Suprapubic skin (tissue), 4 donors: Measurements from ENCODE around the gene CBL.

Experiments
- CTCF ChIP-seq, 2 donors: fragments of 200-600 bp in 1 of 2; fragments of 450-650 bp in 1 of 2; sonication (generic) in 1 of 2; IDR thresholded peaks; one replicate each; pipeline ENCODE4 v1.5.1; 2016 to 2019; ENCODE audit warnings: antibody characterized with exemption in 2 of 2, mild to moderate bottlenecking in 1 of 2, moderate library complexity in 1 of 2
- POLR2A ChIP-seq, 2 donors: fragments of 450-650 bp; IDR thresholded peaks; one replicate each; pipeline ENCODE4 v1.6.1; 2017; ENCODE audit warnings: antibody characterized with exemption in 2 of 2, mild to moderate bottlenecking in 2 of 2, moderate library complexity in 2 of 2
- POLR2AphosphoS5 ChIP-seq, 3 donors: sonication (generic); formaldehyde crosslinking; IDR thresholded peaks; one replicate each; pipeline ENCODE4 v1.6.1; 2017; ENCODE audit warnings: antibody characterized with exemption in 3 of 3

- TF ChIP-seq CTCF (IDR thresholded peaks at IDR 0.05) = no peak
- no peak for TF ChIP-seq POLR2A (IDR thresholded peaks at IDR 0.05)
- TF ChIP-seq POLR2AphosphoS5 (IDR thresholded peaks at IDR 0.05) = no peak
Measured at GRCh38 chr11:119254239-119254638, 48.1 kb downstream of the CBL start.
